ENCODE data around the gene SPATS2.

- no peak for TF ChIP-seq EZH2 (IDR thresholded peaks at IDR 0.05; ENCODE audit: low read length, missing control alignments)
- no peak for TF ChIP-seq CTCF (conservative IDR thresholded peaks at IDR 0.05 in 1 of 2, IDR thresholded peaks at IDR 0.05 in 1 of 2; ENCODE audit: low read depth in 1 of 2, low read length in 2 of 2)
Measured at GRCh38 chr12:49322708-49323523, 44.3 kb upstream of the SPATS2 start, which contains the start of gene TROAP.
